H1 (cell line): ENCODE measurements around the gene PCCA. TPM values are rescaled to one million over a fixed set of nuclear protein-coding genes. Genes with fewer than 3 reads are reported as not detected.

ENCODE experiments used
- CTCF ChIA-PET: fragments of 300-600 bp; sonication (Branson Sonifier 250); formaldehyde crosslinking; loops from one replicate; lab custom pipeline; 2021; ENCODE audit not compliant: partially characterized antibody; lab: Charles Lee
- POLR2A ChIA-PET: fragments of 300-600 bp; sonication (Branson Sonifier 250); formaldehyde crosslinking; loops from one replicate; lab custom pipeline; 2021; ENCODE audit warnings: inconsistent platforms; ENCODE audit not compliant: partially characterized antibody; lab: Charles Lee
- DNase-seq, 2 experiments: peaks; one replicate each; pipeline versions ENCODE4 v3.0.0 to v3.0.0-alpha.2; 2010 to 2022; ENCODE audit warnings: low spot score in 2 of 2, low read depth in 1 of 2, mixed read lengths in 1 of 2
- FAIRE-seq: peaks from 2 replicates; lab custom pipeline; 2011; peaks lifted over from hg19 to GRCh38; lab: Jason Lieb, UNC
- H2AFZ ChIP-seq: 2 replicates; pipeline ENCODE4 v1.8.1; 2012; ENCODE audit warnings: low read length, inconsistent platforms
- H2AK5ac ChIP-seq: 2 replicates; pipeline ENCODE4 v1.6.1; 2013; ENCODE audit warnings: low read depth, low read length
- H2BK120ac ChIP-seq: replicated peaks from 2 replicates; pipeline ENCODE3; 2013; ENCODE audit warnings: low read depth, low read length, inconsistent platforms
- H2BK12ac ChIP-seq: 2 replicates; pipeline ENCODE4 v1.6.1; 2013; ENCODE audit warnings: low read depth, low read length
- H2BK15ac ChIP-seq: 2 replicates; pipeline ENCODE4 v1.6.1; 2013; ENCODE audit warnings: low read length
- H2BK20ac ChIP-seq: 2 replicates; pipeline ENCODE4 v1.6.1; 2013; ENCODE audit warnings: low read length
- H2BK5ac ChIP-seq: 2 replicates; pipeline ENCODE4 v1.6.1; 2013; ENCODE audit warnings: low read depth, low read length
- H3K14ac ChIP-seq: 2 replicates; pipeline ENCODE4 v1.6.1; 2013; ENCODE audit warnings: inconsistent platforms; ENCODE audit not compliant: insufficient read length
- H3K18ac ChIP-seq: 2 replicates; pipeline ENCODE4 v1.6.1; 2013; ENCODE audit warnings: low read length; ENCODE audit errors: extremely low read depth
- H3K23ac ChIP-seq: 2 replicates; pipeline ENCODE4 v1.6.1; 2013; ENCODE audit warnings: inconsistent platforms; ENCODE audit not compliant: insufficient read length
- H3K23me2 ChIP-seq: 2 replicates; pipeline ENCODE4 v1.6.1; 2013; ENCODE audit warnings: low read depth, low read length
- H3K27ac ChIP-seq: 2 replicates; pipeline ENCODE4 v1.6.1; 2011; ENCODE audit warnings: low read depth, low read length, inconsistent platforms
- H3K27me3 ChIP-seq, 4 experiments: replicated peaks in 1 of 4; 1 replicate in 1 of 4; 2 replicates in 3 of 4; pipeline versions ENCODE4 v1.6.1 to v1.8.1; 2011 to 2013; ENCODE audit warnings: low read length in 3 of 4, mild to moderate bottlenecking in 3 of 4, inconsistent platforms in 2 of 4, mixed read lengths in 2 of 4, moderate library complexity in 1 of 4; ENCODE audit not compliant: control insufficient read depth in 3 of 4, insufficient read depth in 3 of 4; ENCODE audit errors: extremely low read depth in 1 of 4
- H3K36me3 ChIP-seq, 4 experiments: 2 replicates each; pipeline versions ENCODE4 v1.6.1 to v1.8.1; 2011 to 2013; ENCODE audit warnings: mild to moderate bottlenecking in 4 of 4, low read length in 3 of 4, moderate library complexity in 2 of 4, control low read depth in 1 of 4, inconsistent platforms in 1 of 4; ENCODE audit not compliant: insufficient read depth in 4 of 4, control insufficient read depth in 2 of 4
- H3K4ac ChIP-seq: replicated peaks from 2 replicates; pipeline ENCODE3; 2013; ENCODE audit warnings: low read length, low read depth, mixed read lengths, inconsistent platforms; ENCODE audit not compliant: insufficient read length
- H3K4me1 ChIP-seq, 4 experiments: replicated peaks in 1 of 4; 1 replicate in 1 of 4; 2 replicates in 3 of 4; pipeline versions ENCODE4 v1.6.1 to v1.8.1; 2011 to 2013; ENCODE audit warnings: low read length in 3 of 4, inconsistent platforms in 2 of 4, mixed read lengths in 1 of 4; ENCODE audit not compliant: insufficient read depth in 4 of 4, control insufficient read depth in 3 of 4
- H3K4me2 ChIP-seq, 2 experiments: 2 replicates each; pipeline versions ENCODE4 v1.6.1 to v1.8.1; 2011 to 2013; ENCODE audit warnings: low read depth in 2 of 2, low read length in 2 of 2, control low read depth in 1 of 2, inconsistent platforms in 1 of 2, mild to moderate bottlenecking in 1 of 2; ENCODE audit not compliant: insufficient read depth in 1 of 2
- H3K4me3 ChIP-seq, 4 experiments: fragments of 200-600, 300-600 bp in 1 of 4; sonication (generic), shearing (Covaris generic), sonication (Bioruptor Twin) in 1 of 4; 2 replicates each; pipeline versions ENCODE4 v1.5.1 to v1.8.1; 2011 to 2016; ENCODE audit warnings: low read length in 4 of 4, low read depth in 3 of 4, control low read depth in 2 of 4, inconsistent platforms in 2 of 4, mild to moderate bottlenecking in 2 of 4, mixed read lengths in 1 of 4, moderate library complexity in 1 of 4; ENCODE audit not compliant: insufficient read depth in 2 of 4; ENCODE audit errors: extremely low read depth in 1 of 4
- H3K56ac ChIP-seq: replicated peaks from 2 replicates; pipeline ENCODE3; 2013; ENCODE audit warnings: low read depth, mild to moderate bottlenecking, mixed read lengths, low read length, inconsistent platforms; ENCODE audit not compliant: insufficient read length
- H3K79me1 ChIP-seq: 2 replicates; pipeline ENCODE4 v1.6.1; 2013; ENCODE audit warnings: low read depth, low read length, control low read depth
- H3K79me2 ChIP-seq, 2 experiments: 2 replicates each; pipeline versions ENCODE4 v1.6.1 to v1.8.1; 2012 to 2013; ENCODE audit warnings: low read length in 2 of 2, mild to moderate bottlenecking in 2 of 2, inconsistent platforms in 1 of 2; ENCODE audit not compliant: insufficient read depth in 2 of 2, control insufficient read depth in 1 of 2
- H3K9ac ChIP-seq, 4 experiments: replicated peaks in 1 of 4; 1 replicate in 1 of 4; 2 replicates in 3 of 4; pipeline versions ENCODE4 v1.6.1 to v1.8.1; 2011 to 2013; ENCODE audit warnings: low read depth in 3 of 4, low read length in 3 of 4, control low read depth in 2 of 4, mild to moderate bottlenecking in 2 of 4, moderate library complexity in 2 of 4, inconsistent platforms in 1 of 4; ENCODE audit errors: extremely low read depth in 1 of 4
- H3K9me3 ChIP-seq, 2 experiments: 2 replicates each; pipeline versions ENCODE4 v1.6.1 to v1.8.1; 2012 to 2013; ENCODE audit warnings: mild to moderate bottlenecking in 2 of 2, moderate library complexity in 2 of 2, control low read depth in 1 of 2, inconsistent platforms in 1 of 2, low read depth in 1 of 2, low read length in 1 of 2, mixed read lengths in 1 of 2; ENCODE audit not compliant: insufficient read depth in 2 of 2
- H4K20me1 ChIP-seq, 2 experiments: replicated peaks in 1 of 2; 2 replicates each; pipeline versions ENCODE3 to v1.8.1; 2011 to 2013; ENCODE audit warnings: inconsistent platforms in 2 of 2, low read length in 2 of 2, mild to moderate bottlenecking in 1 of 2; ENCODE audit not compliant: insufficient read depth in 2 of 2, control insufficient read depth in 1 of 2
- H4K5ac ChIP-seq: 2 replicates; pipeline ENCODE4 v1.6.1; 2013; ENCODE audit warnings: low read length, low read depth, mixed read lengths, inconsistent platforms; ENCODE audit not compliant: insufficient read length
- H4K8ac ChIP-seq: 2 replicates; pipeline ENCODE4 v1.8.0; 2013; ENCODE audit warnings: mild to moderate bottlenecking, moderate library complexity, low read length, inconsistent platforms; ENCODE audit not compliant: insufficient read depth; ENCODE audit errors: extremely low read depth
- H4K91ac ChIP-seq: replicated peaks from 2 replicates; pipeline ENCODE3; 2013; ENCODE audit warnings: low read length, mixed read lengths, inconsistent platforms; ENCODE audit not compliant: insufficient read length
- ATF3 ChIP-seq: IDR thresholded peaks from 2 replicates; pipeline ENCODE4 v1.6.1; 2011; ENCODE audit warnings: low read depth, mild to moderate bottlenecking, low read length; ENCODE audit not compliant: insufficient read depth
- BACH1 ChIP-seq: IDR thresholded peaks from 2 replicates; pipeline ENCODE4 v1.6.1; 2012; ENCODE audit warnings: low read length, improper control_type of control experiment
- CEBPB ChIP-seq: IDR thresholded peaks from 2 replicates; pipeline ENCODE4 v1.6.1; 2012; ENCODE audit warnings: low read depth, low read length
- EP300 ChIP-seq, 2 experiments: IDR thresholded peaks; 1 replicate in 1 of 2; 2 replicates in 1 of 2; pipeline ENCODE4 v1.6.1; 2011 to 2012; ENCODE audit warnings: low read depth in 2 of 2, low read length in 2 of 2, mild to moderate bottlenecking in 2 of 2, borderline replicate concordance in 1 of 2, inconsistent platforms in 1 of 2, moderate library complexity in 1 of 2
- EZH2 ChIP-seq: fragments of 200-600 bp; sonication (generic); IDR thresholded peaks from 2 replicates; pipeline ENCODE4 v1.7.1; 2012; ENCODE audit warnings: low read depth, mild to moderate bottlenecking, moderate library complexity, low read length, inconsistent platforms; ENCODE audit not compliant: severe bottlenecking
- FOSL1 ChIP-seq: IDR thresholded peaks from 2 replicates; pipeline ENCODE4 v1.6.1; 2011; ENCODE audit warnings: mild to moderate bottlenecking, low read depth, low read length, moderate library complexity; ENCODE audit not compliant: insufficient read depth
- NANOG ChIP-seq: IDR thresholded peaks from 2 replicates; pipeline ENCODE4 v1.6.1; 2011; ENCODE audit warnings: low read length, low read depth, mild to moderate bottlenecking, inconsistent platforms; ENCODE audit not compliant: insufficient read depth, poor library complexity, severe bottlenecking
- RNF2 ChIP-seq: fragments of 200-900, 300-1000 bp; sonication (generic); IDR thresholded peaks from 2 replicates; pipeline ENCODE4 v1.7.1; 2016; ENCODE audit warnings: borderline replicate concordance, low read depth, mild to moderate bottlenecking, antibody characterized with exemption, low read length; ENCODE audit not compliant: poor library complexity, severe bottlenecking; ENCODE audit errors: missing control alignments
- SIN3A ChIP-seq, 2 experiments: IDR thresholded peaks in 1 of 2; conservative IDR thresholded peaks in 1 of 2; 2 replicates each; pipeline ENCODE4 v1.6.1; 2011 to 2012; ENCODE audit warnings: low read length in 2 of 2, improper control_type of control experiment in 1 of 2, low read depth in 1 of 2, mild to moderate bottlenecking in 1 of 2
- SIX5 ChIP-seq: IDR thresholded peaks from 2 replicates; pipeline ENCODE4 v1.6.1; 2011; ENCODE audit warnings: mild to moderate bottlenecking, low read depth, low read length
- SP4 ChIP-seq: IDR thresholded peaks from 2 replicates; pipeline ENCODE4 v1.6.1; 2012; ENCODE audit warnings: low read length, inconsistent platforms
- TBP ChIP-seq: IDR thresholded peaks from 2 replicates; pipeline ENCODE4 v1.6.1; 2011; ENCODE audit warnings: low read depth, low read length, improper control_type of control experiment
- YY1 ChIP-seq: IDR thresholded peaks from 2 replicates; pipeline ENCODE4 v1.6.1; 2011; ENCODE audit warnings: low read depth, mild to moderate bottlenecking, low read length
- WGBS, 2 experiments: shearing (Covaris generic) in 1 of 2; methylation state at CpG; one replicate each; pipeline versions ENCODE4 v1.1.6 to v1.1.7; 2013 to 2015; ENCODE audit warnings: low lambda C conversion rate in 2 of 2, mixed read lengths in 2 of 2, inconsistent platforms in 1 of 2, low coverage in 1 of 2, missing lambda C conversion rate in 1 of 2; ENCODE audit not compliant: insufficient replicate concordance in 2 of 2, insufficient coverage in 1 of 2, insufficient read length in 1 of 2; ENCODE audit errors: extremely low coverage in 1 of 2, missing lambda C conversion rate in 1 of 2; 5-methylcytosine and 5-hydroxymethylcytosine counted together
- polyA plus RNA-seq, 7 experiments: library from polyadenylated mRNA; depleted of rRNA in 3 of 7; stranded (reverse) in 5 of 7; unstranded in 2 of 7; fragments of >200 nt in 5 of 7; fragments of 200-250 nt in 2 of 7; gene quantifications; 1 replicate in 5 of 7; 2 replicates in 1 of 7; 4 replicates in 1 of 7; pipeline versions ENCODE4 v1.2.1 to v1.2.3, GENCODE V29; 2011 to 2013; ENCODE audit warnings: missing spikeins in 2 of 7, mixed read lengths in 2 of 7
- total RNA-seq: library from RNA; stranded (reverse); fragmentation: NEBNext Ultra II Directional; extraction: Animal tissue kit (Norgen Biotek cat#: 25700); gene quantifications from 2 replicates; pipeline ENCODE4 v1.2.1, GENCODE V29; 2021

The PCCA gene
- total and polyA plus RNA-seq, 2 of the 8 experiments (the other 6 are each of a cell fraction or from before 2014, with no cell fraction given): 18.4 to 49.8 TPM

GRCh38 chr13:100149389-100149788 is 60.5 kb downstream of the PCCA start:
- Histone ChIP-seq H4K20me1 (no peaks in the 10 kb centered on the region), H3K56ac (no peak overlapping the region), H2AK5ac (no peak overlapping the region), H4K91ac (peak overlapping the region; percentile 28), H3K4ac (no peak overlapping the region), H4K8ac (no peak overlapping the region), H3K23ac (no peak overlapping the region), H2BK15ac (no peak overlapping the region), H3K79me1 (peaks cover 3% of the 10 kb centered on the region), H3K23me2 (no peaks in the 10 kb centered on the region), H3K27ac (0 out of 2 replicates have a peak overlapping the region, but pooled peaks have one; percentile 1), H3K4me2 (no peak overlapping the region), H3K14ac (no peak overlapping the region), H2BK5ac (no peak overlapping the region), H2BK120ac (no peak overlapping the region), H3K4me3 (no peak overlapping the region), H2BK20ac (no peak overlapping the region; the same call in 1 of the 2 replicates), H3K18ac (peak overlapping the region; percentile 15; the same call in 1 of the 2 replicates), H3K36me3 (no peaks in the 10 kb centered on the region; a peak in 1 of 8 replicates), H3K9ac (no peak overlapping the region), H2BK12ac (peak overlapping the region; percentile 11; the same call in 1 of the 2 replicates), H3K4me1 (peaks cover 4 to 14% (median 10%) of the 10 kb centered on the region in 4 experiments; a peak in 6 of 7 replicates), H2AFZ (no peak overlapping the region), H3K9me3 (no peaks in the 10 kb centered on the region), H4K5ac (peak overlapping the region; percentile 41), H3K27me3 (no peaks in the 10 kb centered on the region), H3K79me2 (no peaks in the 10 kb centered on the region; a peak in 2 of 4 replicates)
- 78% methylated on average over 4 of the region's 4 CpGs; no CpG with 5 or more reads in 1 of the 2 experiments for WGBS, 2 experiments
- CTCF ChIA-PET: interaction anchor here (1.2 kb wide), 1 partner anchor 18 kb away, joined by 3 read pairs; no protein-coding TSS in a partner anchor
- no peak for DNase-seq
- FAIRE-seq: peak; percentile 24
- POLR2A ChIA-PET: no interaction called here
- TF ChIP-seq EP300 (IDR thresholded peaks at IDR 0.05; ENCODE audit: borderline replicate concordance in 1 of 2, low read depth in 2 of 2, low read length in 2 of 2): no peak
- TF ChIP-seq SIX5: no peak
- TF ChIP-seq ATF3: no peak
- TF ChIP-seq YY1: no peak
- TF ChIP-seq BACH1: no peak
- TF ChIP-seq EZH2: no peak
- no peak for TF ChIP-seq CEBPB
- no peak for TF ChIP-seq FOSL1
- TF ChIP-seq SP4: no peak
- no peak for TF ChIP-seq NANOG
- TF ChIP-seq TBP: no peak
- TF ChIP-seq SIN3A (conservative IDR thresholded peaks at IDR 0.05 in 1 of 2, IDR thresholded peaks at IDR 0.05 in 1 of 2; ENCODE audit: low read depth in 1 of 2, low read length in 2 of 2): no peak
- TF ChIP-seq RNF2: no peak
